Prostate gland (tissue), 2 donors: ENCODE results near the gene ASB18. TPM values are rescaled to one million over a fixed set of nuclear protein-coding genes. Genes with fewer than 3 reads are reported as not detected.

ENCODE experiments used
- DNase-seq: peaks from one replicate; pipeline ENCODE4 v3.0.0-alpha.2; 2019; ENCODE audit warnings: low spot score
- H3K27ac ChIP-seq, 2 donors: fragments of 200-600 bp; sonication (generic); 2 replicates each; pipeline ENCODE4 v1.5.1; 2017 to 2019
- H3K27me3 ChIP-seq: fragments of 200-600 bp; sonication (generic); replicated peaks from 2 replicates; pipeline ENCODE4 v1.5.1; 2019; ENCODE audit not compliant: insufficient read depth
- H3K36me3 ChIP-seq, 2 donors: fragments of 200-600 bp; sonication (generic); 1 replicate in 1 of 2; 2 replicates in 1 of 2; pipeline versions ENCODE4 v1.5.1 to v1.8.1; 2017 to 2019
- H3K4me1 ChIP-seq: fragments of 200-600 bp; sonication (generic); replicated peaks from 2 replicates; pipeline ENCODE4 v1.5.1; 2019
- H3K4me3 ChIP-seq, 2 donors: fragments of 200-600 bp; sonication (generic); 2 replicates each; pipeline ENCODE4 v1.5.1; 2017 to 2019
- H3K9me3 ChIP-seq: fragments of 200-600 bp; sonication (generic); 2 replicates; pipeline ENCODE4 v1.5.1; 2017
- POLR2A ChIP-seq: fragments of 450-650 bp; IDR thresholded peaks from one replicate; pipeline ENCODE4 v1.6.1; 2016; ENCODE audit warnings: antibody characterized with exemption, mild to moderate bottlenecking
- POLR2AphosphoS5 ChIP-seq: sonication (generic); formaldehyde crosslinking; IDR thresholded peaks from one replicate; pipeline ENCODE4 v1.6.1; 2017; ENCODE audit warnings: antibody characterized with exemption
- WGBS: methylation state at CpG from one replicate; pipeline ENCODE4 v1.1.5; 2018; 5-methylcytosine and 5-hydroxymethylcytosine counted together
- intact Hi-C: fragments of 100-400 bp; cut with DNase I; formaldehyde crosslinking; loops from one replicate; pipeline ENCODE4 v1.14.2; 2022
- total RNA-seq, 2 donors: library from RNA; depleted of rRNA; stranded (reverse); fragments of >200 nt; gene quantifications; one replicate each; pipeline ENCODE4 v1.1.0, GENCODE V29; 2016
- TF ChIP-seq, protein P1 (sequence below), 4 experiments: fragments of 200-600 bp in 2 of 4; fragments of 450-650 bp in 2 of 4; sonication (generic) in 2 of 4; IDR thresholded peaks; 1 replicate in 3 of 4; 2 replicates in 1 of 4; pipeline ENCODE4 v1.5.1; 2016 to 2019; ENCODE audit warnings: antibody characterized with exemption in 4 of 4, mild to moderate bottlenecking in 2 of 4, moderate library complexity in 2 of 4

The ASB18 gene
- total RNA-seq, 2 donors from 2014 or later = not detected

DNA sequence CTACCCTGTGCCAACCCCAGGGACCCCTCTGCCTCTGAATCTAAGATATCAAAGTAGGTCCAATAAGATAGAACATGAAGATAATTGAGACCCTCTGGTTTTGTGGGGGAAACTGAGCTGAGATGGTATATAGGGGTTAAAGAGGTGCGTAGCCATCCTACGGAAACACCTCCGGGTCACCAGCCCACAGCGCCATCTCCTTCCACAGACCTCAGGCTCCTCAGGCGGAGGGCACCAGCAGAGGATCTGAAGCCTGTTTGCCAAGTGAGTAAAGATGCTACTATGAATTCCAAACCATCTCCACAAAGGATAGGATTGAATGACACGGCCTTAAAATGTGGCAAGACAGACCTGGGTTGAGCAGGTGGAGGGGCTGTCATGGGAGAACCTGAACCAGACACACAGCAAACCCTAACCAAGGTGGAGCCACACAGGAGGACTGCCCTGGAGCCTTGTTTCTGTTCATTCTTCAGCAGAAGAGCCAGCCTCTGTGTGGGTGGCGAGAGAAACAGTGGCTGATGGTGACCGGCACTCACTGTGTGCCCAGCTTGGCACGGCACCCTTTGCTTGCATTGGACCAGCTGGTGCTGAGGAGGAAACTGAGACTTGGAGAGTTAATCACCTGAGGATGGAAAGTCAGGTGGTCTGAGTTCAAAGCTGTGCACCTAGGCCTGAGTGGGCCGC, 106.2 kb downstream of the ASB18 start:
- DNase-seq = no peak
- Histone ChIP-seq H3K27me3 (peaks cover 5% of the 10 kb centered on the region), H3K4me1 (no peaks in the 10 kb centered on the region), H3K4me3 (no peak overlapping the region), H3K36me3 (no peaks in the 10 kb centered on the region), H3K27ac (no peak overlapping the region), H3K9me3 (no peaks in the 10 kb centered on the region)
- intact Hi-C loops = no loop called here
- 93% methylated on average over 10 of the region's 10 CpGs for WGBS
- TF ChIP-seq, protein P1, sequence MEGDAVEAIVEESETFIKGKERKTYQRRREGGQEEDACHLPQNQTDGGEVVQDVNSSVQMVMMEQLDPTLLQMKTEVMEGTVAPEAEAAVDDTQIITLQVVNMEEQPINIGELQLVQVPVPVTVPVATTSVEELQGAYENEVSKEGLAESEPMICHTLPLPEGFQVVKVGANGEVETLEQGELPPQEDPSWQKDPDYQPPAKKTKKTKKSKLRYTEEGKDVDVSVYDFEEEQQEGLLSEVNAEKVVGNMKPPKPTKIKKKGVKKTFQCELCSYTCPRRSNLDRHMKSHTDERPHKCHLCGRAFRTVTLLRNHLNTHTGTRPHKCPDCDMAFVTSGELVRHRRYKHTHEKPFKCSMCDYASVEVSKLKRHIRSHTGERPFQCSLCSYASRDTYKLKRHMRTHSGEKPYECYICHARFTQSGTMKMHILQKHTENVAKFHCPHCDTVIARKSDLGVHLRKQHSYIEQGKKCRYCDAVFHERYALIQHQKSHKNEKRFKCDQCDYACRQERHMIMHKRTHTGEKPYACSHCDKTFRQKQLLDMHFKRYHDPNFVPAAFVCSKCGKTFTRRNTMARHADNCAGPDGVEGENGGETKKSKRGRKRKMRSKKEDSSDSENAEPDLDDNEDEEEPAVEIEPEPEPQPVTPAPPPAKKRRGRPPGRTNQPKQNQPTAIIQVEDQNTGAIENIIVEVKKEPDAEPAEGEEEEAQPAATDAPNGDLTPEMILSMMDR (IDR thresholded peaks at IDR 0.05) = no peak

DNA sequence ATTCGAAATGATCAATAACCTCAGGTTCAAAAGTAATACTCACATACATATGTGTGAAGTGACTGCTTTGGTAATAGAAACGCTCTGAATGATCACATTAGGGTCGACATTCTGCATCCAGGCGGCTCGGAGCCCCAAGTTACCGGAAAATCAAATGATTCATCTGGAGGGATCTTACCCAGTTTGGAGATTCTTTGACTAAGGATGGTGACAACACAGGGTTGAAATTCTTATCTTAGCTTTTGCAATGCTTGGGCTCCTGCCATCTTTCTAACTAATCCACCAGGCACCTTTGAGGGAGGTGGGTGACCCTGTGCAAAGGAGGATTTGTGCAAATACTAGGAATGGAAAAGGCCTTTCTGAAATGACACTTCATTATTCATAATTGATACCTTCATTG, 106.8 kb downstream of the ASB18 start:
- H3K27me3 ChIP-seq = peaks cover 5% of the 10 kb centered on the region
- DNase-seq = no peak
- H3K4me3 ChIP-seq = no peak overlapping the region
- H3K27ac ChIP-seq = no peak overlapping the region
- intact Hi-C loops = no loop called here
- no peaks in the 10 kb centered on the region for H3K4me1 ChIP-seq
- no peak for TF ChIP-seq POLR2AphosphoS5
- TF ChIP-seq, protein P1 (IDR thresholded peaks at IDR 0.05) = no peak
- no peaks in the 10 kb centered on the region for H3K36me3 ChIP-seq
- no peaks in the 10 kb centered on the region for H3K9me3 ChIP-seq
- WGBS = 94% methylated on average over 6 of the region's 6 CpGs

DNA sequence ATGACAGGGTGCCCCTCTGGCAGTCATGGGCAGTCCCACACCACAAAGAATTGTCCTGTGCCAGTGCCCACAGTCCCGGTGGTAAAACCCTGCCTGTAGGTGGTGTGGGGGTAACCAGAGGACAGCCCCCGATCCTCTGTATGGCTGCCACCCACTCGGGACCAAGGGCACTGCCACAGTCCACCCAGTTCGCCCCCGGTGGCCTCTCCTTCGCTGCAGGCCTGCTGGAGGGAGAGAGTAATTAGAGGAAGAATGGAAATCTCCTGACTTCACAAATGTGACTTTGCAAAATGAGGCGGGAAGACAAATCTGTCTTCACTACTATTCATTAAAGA, 107.4 kb downstream of the ASB18 start:
- TF ChIP-seq, protein P1 (IDR thresholded peaks at IDR 0.05) = no peak
- TF ChIP-seq POLR2AphosphoS5 = no peak
- TF ChIP-seq POLR2A = no peak
- Histone ChIP-seq H3K36me3 (no peaks in the 10 kb centered on the region), H3K27ac (no peak overlapping the region), H3K4me1 (no peaks in the 10 kb centered on the region), H3K9me3 (no peaks in the 10 kb centered on the region), H3K4me3 (no peak overlapping the region), H3K27me3 (peaks cover 5% of the 10 kb centered on the region)
- WGBS = 87% methylated on average over 7 of the region's 7 CpGs
- intact Hi-C loops = no loop called here
- no peak for DNase-seq

DNA sequence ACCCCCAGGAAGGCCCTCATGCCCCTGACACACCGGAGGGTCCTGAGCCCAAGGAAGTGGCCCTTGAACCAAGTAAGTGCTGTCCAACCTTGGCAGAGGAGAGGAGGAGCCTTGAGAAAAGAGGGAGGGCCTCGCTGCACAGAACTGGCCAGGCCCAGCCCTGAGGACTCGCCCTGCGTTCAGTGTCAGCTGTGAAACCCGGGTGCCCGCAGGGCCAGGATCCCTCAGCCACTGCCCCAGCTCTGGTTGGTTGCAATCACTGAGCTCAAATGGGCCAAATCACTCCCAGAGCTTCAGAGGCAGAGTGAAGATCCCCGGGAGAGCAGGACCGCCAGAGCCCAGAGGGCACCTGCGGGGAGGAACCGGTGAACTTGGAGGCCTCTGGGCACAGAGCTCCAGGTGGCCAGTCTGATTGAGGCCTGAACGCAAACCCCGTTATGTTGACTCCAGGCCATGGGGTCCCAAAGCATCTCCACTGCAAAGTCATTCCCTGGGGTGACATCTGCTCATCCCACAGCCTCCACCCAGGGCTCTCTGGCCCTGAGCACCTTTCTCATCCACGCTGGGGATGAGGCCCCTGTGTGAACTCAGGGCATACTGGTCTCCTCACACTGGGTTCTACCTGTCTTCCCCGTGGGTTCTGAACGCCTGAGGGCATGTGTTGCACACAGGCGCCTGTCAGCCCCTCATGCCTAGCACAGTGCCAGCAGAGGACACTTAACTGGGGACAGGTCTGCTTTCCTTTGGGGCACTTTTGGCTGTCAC, 107.9 kb downstream of the ASB18 start:
- Histone ChIP-seq H3K4me1 (no peaks in the 10 kb centered on the region), H3K9me3 (no peaks in the 10 kb centered on the region), H3K27ac (no peak overlapping the region), H3K36me3 (no peaks in the 10 kb centered on the region), H3K27me3 (peaks cover 5% of the 10 kb centered on the region), H3K4me3 (no peak overlapping the region)
- 89% methylated on average over 13 of the region's 16 CpGs for WGBS
- no peak for DNase-seq
- intact Hi-C loops = no loop called here
- TF ChIP-seq POLR2A = no peak
- TF ChIP-seq, protein P1 (IDR thresholded peaks at IDR 0.05) = no peak
- TF ChIP-seq POLR2AphosphoS5 = no peak

DNA sequence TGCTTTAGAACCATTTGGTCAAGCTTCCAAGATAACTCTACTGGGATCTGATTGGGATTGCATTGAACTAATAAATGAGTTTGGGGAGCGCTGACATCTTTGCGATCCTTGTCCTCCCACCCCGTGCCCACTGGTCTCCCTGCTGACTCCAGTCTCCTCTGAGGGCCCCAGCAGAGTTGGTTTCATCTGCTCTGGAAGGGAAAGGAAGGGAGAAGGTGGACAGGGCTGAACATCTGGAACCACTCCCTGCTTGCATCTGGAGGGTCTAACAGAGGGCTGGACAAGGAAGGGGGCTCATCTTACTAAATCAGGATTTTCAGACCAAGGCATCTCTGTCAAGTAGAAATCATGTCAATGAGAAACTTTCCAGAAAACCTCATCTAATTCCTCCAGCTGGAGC, 108.8 kb downstream of the ASB18 start:
- no peak overlapping the region for H3K27ac ChIP-seq
- no peaks in the 10 kb centered on the region for H3K4me1 ChIP-seq
- intact Hi-C loops = no loop called here
- H3K4me3 ChIP-seq = no peak overlapping the region
- DNase-seq = no peak
- peaks cover 2% of the 10 kb centered on the region for H3K27me3 ChIP-seq
- no peaks in the 10 kb centered on the region for H3K36me3 ChIP-seq
- no peaks in the 10 kb centered on the region for H3K9me3 ChIP-seq
- TF ChIP-seq POLR2AphosphoS5 = no peak
- no peak for TF ChIP-seq POLR2A
- TF ChIP-seq, protein P1 (IDR thresholded peaks at IDR 0.05) = no peak
- 80% methylated on average over 3 of the region's 3 CpGs for WGBS
